ENCODE results near the gene C1orf167. TPM values are rescaled to one million over a fixed set of nuclear protein-coding genes. Genes with fewer than 3 reads are reported as not detected.

Gene C1orf167
- total RNA-seq, 1 experiment from 2014 or later, result not detected

DNA sequence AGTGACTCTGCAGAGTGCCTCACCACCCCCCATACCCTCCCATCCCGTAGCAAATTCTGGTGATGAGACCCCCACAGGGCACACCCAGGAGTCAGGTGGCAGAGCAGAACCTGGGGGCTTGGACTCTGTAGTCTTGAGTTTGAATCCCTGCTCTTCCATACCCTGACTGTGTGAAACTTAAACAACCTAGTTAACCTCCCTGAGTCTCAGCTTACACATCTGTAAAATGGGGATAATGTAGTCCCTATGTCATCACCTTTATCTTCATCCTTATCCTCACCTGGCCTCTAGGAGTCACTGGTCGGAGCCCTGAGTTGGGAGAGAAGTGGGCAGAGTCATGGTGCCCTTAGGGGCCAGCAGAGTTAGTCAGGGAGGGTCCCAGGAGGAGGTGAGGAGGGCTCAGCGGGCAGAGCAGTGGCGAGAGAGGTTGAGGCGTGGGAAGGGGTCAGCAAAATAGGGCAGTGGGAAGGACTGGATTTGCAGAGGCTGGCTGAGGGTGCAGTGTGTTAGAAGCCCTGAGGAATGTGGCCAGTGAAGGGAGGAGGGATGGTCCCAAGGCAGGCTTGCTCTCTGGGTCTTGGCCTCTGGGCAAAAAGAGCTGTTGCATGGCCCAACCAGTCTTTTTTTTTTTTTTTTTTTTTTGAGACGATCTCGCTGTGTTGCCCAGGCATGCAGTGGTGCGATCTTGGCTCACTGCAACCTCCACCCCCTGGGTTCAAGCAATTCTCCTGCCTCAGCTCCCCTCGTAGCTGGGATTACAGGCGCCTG, 18.6 kb downstream of the C1orf167 start:
- no peaks in the 10 kb centered on the region for H3K4me1 ChIP-seq (ENCODE audit: low read length)
- no peaks in the 10 kb centered on the region for H3K79me2 ChIP-seq (ENCODE audit: low read length)
- H3K27me3 ChIP-seq (ENCODE audit: low read length), result no peaks in the 10 kb centered on the region
- H3K9me2 ChIP-seq (replicated peaks; ENCODE audit: insufficient read depth, low read length), result no peaks in the 10 kb centered on the region
- H3K9me3 ChIP-seq (ENCODE audit: low read length), result no peaks in the 10 kb centered on the region
- no peak overlapping the region for H3K9ac ChIP-seq (ENCODE audit: low read length)
- no peak overlapping the region for H3K27ac ChIP-seq (ENCODE audit: low read length)
- DNase-seq, result no peak
- H3K36me3 ChIP-seq (ENCODE audit: insufficient read depth, low read length), result no peaks in the 10 kb centered on the region
- no peak overlapping the region for H3K4me2 ChIP-seq (ENCODE audit: low read depth, low read length, poor library complexity, severe bottlenecking)
- no peaks in the 10 kb centered on the region for H4K20me1 ChIP-seq (ENCODE audit: insufficient read depth, low read depth, low read length)
- H2AFZ ChIP-seq (ENCODE audit: low read length), result no peak overlapping the region
- no peak overlapping the region for H3K4me3 ChIP-seq (ENCODE audit: low read length)

DNA sequence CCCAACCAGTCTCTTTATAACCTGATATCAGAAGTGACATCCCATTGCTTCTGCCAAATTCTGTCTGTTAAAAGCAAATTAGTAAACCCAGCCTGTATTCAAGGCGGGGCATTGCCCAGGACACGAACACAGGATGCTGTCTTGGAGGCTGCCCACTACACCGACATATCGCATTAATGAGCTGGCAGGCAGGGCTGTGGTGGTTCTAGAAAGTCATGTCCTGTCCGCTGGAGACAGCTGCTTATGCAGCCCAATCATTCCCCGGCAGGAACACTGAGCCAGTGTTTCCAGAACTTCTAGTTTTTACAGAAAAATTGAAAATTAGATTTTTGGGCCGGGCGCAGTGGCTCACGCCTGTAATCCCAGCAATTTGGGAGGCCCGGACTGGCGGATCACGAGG, 19.3 kb downstream of the C1orf167 start:
- H3K4me1 ChIP-seq (ENCODE audit: low read length), result no peaks in the 10 kb centered on the region
- H3K27ac ChIP-seq (ENCODE audit: low read length), result no peak overlapping the region
- no peak overlapping the region for H2AFZ ChIP-seq (ENCODE audit: low read length)
- no peaks in the 10 kb centered on the region for H3K79me2 ChIP-seq (ENCODE audit: low read length)
- H3K9ac ChIP-seq (ENCODE audit: low read length), result no peak overlapping the region
- H3K27me3 ChIP-seq (ENCODE audit: low read length), result no peaks in the 10 kb centered on the region
- no peak overlapping the region for H3K4me2 ChIP-seq (ENCODE audit: low read depth, low read length, poor library complexity, severe bottlenecking)
- H3K9me3 ChIP-seq (ENCODE audit: low read length), result no peaks in the 10 kb centered on the region
- no peaks in the 10 kb centered on the region for H3K36me3 ChIP-seq (ENCODE audit: insufficient read depth, low read length)
- no peak for DNase-seq
- no peaks in the 10 kb centered on the region for H3K9me2 ChIP-seq (replicated peaks; ENCODE audit: insufficient read depth, low read length)
- H4K20me1 ChIP-seq (ENCODE audit: insufficient read depth, low read depth, low read length), result no peaks in the 10 kb centered on the region
- no peak overlapping the region for H3K4me3 ChIP-seq (ENCODE audit: low read length)

DNA sequence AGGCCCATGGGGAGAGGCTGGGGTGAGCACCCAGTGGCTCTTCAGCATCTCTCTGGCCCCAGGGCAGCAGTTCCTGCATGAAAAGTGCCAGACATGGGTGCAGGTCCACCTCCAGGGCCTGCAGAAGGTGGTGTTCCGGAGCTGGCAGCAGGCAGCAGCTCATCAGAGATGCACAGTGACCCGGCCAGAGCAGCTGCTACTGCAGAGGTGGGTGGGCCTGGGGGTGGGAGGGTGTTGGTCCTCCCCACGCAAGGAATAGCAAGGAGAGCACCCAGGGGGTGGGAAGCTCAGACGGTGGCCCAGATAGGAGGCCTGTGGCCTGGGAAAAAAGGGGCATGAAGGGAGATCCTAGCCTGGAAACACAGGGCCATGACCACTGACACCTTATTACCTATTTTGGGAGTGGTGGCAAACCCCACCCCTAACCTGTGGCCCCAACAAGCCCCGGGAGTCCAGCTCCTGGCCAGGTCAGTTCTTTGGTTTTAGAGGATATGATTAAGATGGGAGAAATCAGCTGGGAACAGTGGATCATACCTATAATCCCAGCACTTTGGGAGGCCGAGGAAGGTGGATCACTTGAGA, 20.2 kb downstream of the C1orf167 start:
- Histone ChIP-seq H3K4me3 (ENCODE audit: low read length) (no peak overlapping the region), H3K4me1 (ENCODE audit: low read length) (no peaks in the 10 kb centered on the region)

DNA sequence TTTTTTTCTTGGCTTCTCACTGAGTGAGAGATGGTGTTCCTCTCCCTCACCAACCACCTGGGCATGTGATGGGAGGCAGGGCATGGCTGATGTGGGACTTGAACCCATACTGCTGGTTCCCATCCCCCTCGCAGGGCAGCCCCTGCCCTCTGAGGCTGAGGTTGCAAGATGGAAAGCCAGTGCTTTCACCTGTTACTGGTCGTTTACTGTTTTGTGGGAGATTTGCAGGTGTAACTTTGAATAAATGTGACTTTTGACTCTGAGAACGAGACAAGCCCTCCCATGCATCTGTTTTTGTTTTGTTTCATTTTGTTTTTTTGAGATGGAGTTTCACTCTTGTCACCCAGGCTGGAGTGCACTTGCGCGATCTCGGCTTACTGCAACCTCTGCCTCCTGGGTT, 21.6 kb downstream of the C1orf167 start:
- no peak overlapping the region for H3K4me2 ChIP-seq (ENCODE audit: low read depth, low read length, poor library complexity, severe bottlenecking)
- no peaks in the 10 kb centered on the region for H4K20me1 ChIP-seq (ENCODE audit: insufficient read depth, low read depth, low read length)
- no peaks in the 10 kb centered on the region for H3K27me3 ChIP-seq (ENCODE audit: low read length)
- H3K9me3 ChIP-seq (ENCODE audit: low read length), result no peaks in the 10 kb centered on the region
- H3K9ac ChIP-seq (ENCODE audit: low read length), result no peak overlapping the region
- no peaks in the 10 kb centered on the region for H3K9me2 ChIP-seq (replicated peaks; ENCODE audit: insufficient read depth, low read length)
- H3K4me1 ChIP-seq (ENCODE audit: low read length), result no peaks in the 10 kb centered on the region
- H3K4me3 ChIP-seq (ENCODE audit: low read length), result no peak overlapping the region
- H3K79me2 ChIP-seq (ENCODE audit: low read length), result no peaks in the 10 kb centered on the region
- no peak overlapping the region for H2AFZ ChIP-seq (ENCODE audit: low read length)
- no peaks in the 10 kb centered on the region for H3K36me3 ChIP-seq (ENCODE audit: insufficient read depth, low read length)
- no peak overlapping the region for H3K27ac ChIP-seq (ENCODE audit: low read length)
- no peak for DNase-seq

More for the DNA sequence above, 20.2 kb downstream of the C1orf167 start:
- Histone ChIP-seq H3K36me3 (ENCODE audit: insufficient read depth, low read length) (no peaks in the 10 kb centered on the region), H3K27ac (ENCODE audit: low read length) (no peak overlapping the region), H2AFZ (ENCODE audit: low read length) (no peak overlapping the region), H3K9ac (ENCODE audit: low read length) (no peak overlapping the region), H3K27me3 (ENCODE audit: low read length) (no peaks in the 10 kb centered on the region), H3K4me2 (ENCODE audit: low read depth, low read length, poor library complexity, severe bottlenecking) (no peak overlapping the region), H3K79me2 (ENCODE audit: low read length) (no peaks in the 10 kb centered on the region), H3K9me2 (replicated peaks; ENCODE audit: insufficient read depth, low read length) (no peaks in the 10 kb centered on the region), H3K9me3 (ENCODE audit: low read length) (no peaks in the 10 kb centered on the region), H4K20me1 (ENCODE audit: insufficient read depth, low read depth, low read length) (no peaks in the 10 kb centered on the region)
- DNase-seq, result no peak

DNA sequence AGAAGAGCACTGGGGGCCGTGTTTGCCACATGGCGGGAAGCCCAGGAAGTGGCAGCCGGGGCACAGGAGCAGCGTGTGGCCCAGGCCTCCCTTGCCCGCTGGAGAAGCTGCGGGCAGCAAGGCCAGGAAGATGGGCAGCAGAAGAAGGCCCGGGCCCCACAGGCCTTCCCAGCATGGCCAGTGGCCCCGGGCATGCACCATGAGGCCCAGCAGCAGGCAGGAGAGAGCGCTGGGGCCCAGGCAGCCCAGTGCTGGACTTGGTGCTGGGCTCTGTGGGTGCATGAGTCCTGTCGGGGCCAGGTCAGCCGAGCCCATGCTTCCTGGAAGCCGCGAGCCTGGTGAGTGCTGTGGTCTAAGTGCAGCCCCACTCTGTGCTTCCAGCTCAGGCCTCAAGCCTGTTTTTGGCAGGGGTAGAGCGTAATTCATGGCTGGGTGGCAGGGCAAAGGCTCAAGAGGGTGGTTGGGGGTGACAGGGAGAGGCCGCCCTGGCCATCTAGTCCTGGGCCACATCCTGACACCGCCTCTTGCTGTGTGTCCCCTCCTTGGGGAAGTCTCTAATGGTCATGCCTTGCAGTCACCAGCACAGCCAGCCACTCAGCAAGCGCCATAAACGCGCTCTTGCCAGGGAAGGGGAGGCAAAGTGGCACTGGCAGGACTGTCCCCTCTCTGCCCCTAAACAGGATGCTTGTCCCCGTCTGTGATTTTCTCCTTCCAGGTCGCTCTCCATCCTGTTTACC, 22.4 kb downstream of the C1orf167 start:
- H3K9ac ChIP-seq (ENCODE audit: low read length), result no peak overlapping the region
- H3K79me2 ChIP-seq (ENCODE audit: low read length), result no peaks in the 10 kb centered on the region
- H3K4me1 ChIP-seq (ENCODE audit: low read length), result no peaks in the 10 kb centered on the region
- H3K27me3 ChIP-seq (ENCODE audit: low read length), result no peaks in the 10 kb centered on the region
- no peaks in the 10 kb centered on the region for H3K36me3 ChIP-seq (ENCODE audit: insufficient read depth, low read length)
- H3K27ac ChIP-seq (ENCODE audit: low read length), result no peak overlapping the region
- no peak overlapping the region for H2AFZ ChIP-seq (ENCODE audit: low read length)
- H3K9me3 ChIP-seq (ENCODE audit: low read length), result no peaks in the 10 kb centered on the region
- DNase-seq, result no peak
- no peak overlapping the region for H3K4me2 ChIP-seq (ENCODE audit: low read depth, low read length, poor library complexity, severe bottlenecking)
- H4K20me1 ChIP-seq (ENCODE audit: insufficient read depth, low read depth, low read length), result no peaks in the 10 kb centered on the region
- H3K9me2 ChIP-seq (replicated peaks; ENCODE audit: insufficient read depth, low read length), result no peaks in the 10 kb centered on the region
- H3K4me3 ChIP-seq (ENCODE audit: low read length), result no peak overlapping the region

DNA sequence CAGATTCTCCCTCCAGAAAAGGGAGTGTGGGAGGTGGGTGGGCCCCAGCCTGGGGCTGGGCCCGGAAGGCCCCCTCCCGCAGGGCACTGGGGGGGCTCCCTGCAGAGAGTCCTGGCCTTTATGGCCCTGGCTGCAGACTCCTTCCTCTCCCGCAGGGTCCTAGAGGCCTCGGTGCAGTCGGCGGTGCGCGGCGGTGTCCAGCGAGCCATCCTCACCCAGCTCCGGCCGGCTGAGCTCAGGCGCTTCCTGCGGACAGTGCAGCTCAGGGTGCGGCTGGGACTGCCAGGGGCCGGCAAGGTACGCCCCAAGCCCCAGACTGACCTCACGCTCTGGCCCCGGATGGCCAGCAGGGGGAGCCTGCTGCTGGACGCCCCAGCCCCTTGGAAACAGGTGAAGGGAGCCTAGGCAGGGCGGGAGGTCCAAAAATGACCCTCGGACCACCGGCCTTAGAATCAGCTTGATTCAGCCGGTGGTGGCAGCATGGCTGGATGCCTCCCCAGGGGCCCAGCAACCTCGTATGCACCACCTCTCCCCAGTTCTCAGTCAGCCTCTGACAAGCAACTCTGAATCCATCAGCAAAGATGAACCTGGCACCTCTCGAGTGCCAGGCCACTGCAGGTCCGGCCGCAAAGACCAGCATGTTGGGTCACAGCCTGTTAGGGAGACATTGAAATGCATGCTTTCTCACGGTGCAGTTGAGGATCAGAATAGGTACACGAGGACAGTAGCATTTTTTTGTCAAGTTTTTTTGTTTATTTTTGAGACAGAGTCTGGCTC, 23.2 kb downstream of the C1orf167 start:
- no peak overlapping the region for H3K4me2 ChIP-seq (ENCODE audit: low read depth, low read length, poor library complexity, severe bottlenecking)
- H3K36me3 ChIP-seq (ENCODE audit: insufficient read depth, low read length), result no peaks in the 10 kb centered on the region
- peak; percentile 72 for DNase-seq
- H3K9me2 ChIP-seq (replicated peaks; ENCODE audit: insufficient read depth, low read length), result no peaks in the 10 kb centered on the region
- H4K20me1 ChIP-seq (ENCODE audit: insufficient read depth, low read depth, low read length), result no peaks in the 10 kb centered on the region
- H3K79me2 ChIP-seq (ENCODE audit: low read length), result no peaks in the 10 kb centered on the region
- H3K27me3 ChIP-seq (ENCODE audit: low read length), result no peaks in the 10 kb centered on the region
- H3K9ac ChIP-seq (ENCODE audit: low read length), result no peak overlapping the region
- no peaks in the 10 kb centered on the region for H3K9me3 ChIP-seq (ENCODE audit: low read length)
- H3K4me3 ChIP-seq (ENCODE audit: low read length), result no peak overlapping the region
- no peak overlapping the region for H2AFZ ChIP-seq (ENCODE audit: low read length)
- H3K4me1 ChIP-seq (ENCODE audit: low read length), result no peaks in the 10 kb centered on the region
- no peak overlapping the region for H3K27ac ChIP-seq (ENCODE audit: low read length)

DNA sequence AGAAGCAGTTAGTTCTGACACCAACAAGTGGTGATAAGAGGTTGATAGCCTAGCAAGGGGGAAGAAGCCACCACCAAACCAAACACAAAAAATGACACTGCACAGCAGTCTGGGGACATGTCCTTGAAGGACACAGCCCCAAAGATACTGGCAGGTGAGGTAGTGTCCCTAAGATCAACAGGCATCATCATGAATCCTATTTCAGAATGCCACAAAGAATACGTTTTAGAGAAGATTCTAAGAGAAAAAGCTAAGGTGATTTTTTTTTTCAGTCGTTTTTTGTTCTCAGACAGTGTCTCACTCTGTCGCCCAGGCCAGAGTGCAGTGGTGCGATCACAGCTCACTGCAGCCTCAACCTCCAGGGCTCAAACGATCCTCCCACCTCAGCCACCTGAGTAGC, 24.2 kb downstream of the C1orf167 start:
- no peak overlapping the region for H3K27ac ChIP-seq (ENCODE audit: low read length)
- no peaks in the 10 kb centered on the region for H3K36me3 ChIP-seq (ENCODE audit: insufficient read depth, low read length)
- H3K4me1 ChIP-seq (ENCODE audit: low read length), result no peaks in the 10 kb centered on the region
- no peaks in the 10 kb centered on the region for H4K20me1 ChIP-seq (ENCODE audit: insufficient read depth, low read depth, low read length)
- no peak overlapping the region for H3K4me3 ChIP-seq (ENCODE audit: low read length)
- H3K9ac ChIP-seq (ENCODE audit: low read length), result no peak overlapping the region
- no peak overlapping the region for H2AFZ ChIP-seq (ENCODE audit: low read length)
- H3K9me2 ChIP-seq (replicated peaks; ENCODE audit: insufficient read depth, low read length), result no peaks in the 10 kb centered on the region
- no peaks in the 10 kb centered on the region for H3K9me3 ChIP-seq (ENCODE audit: low read length)
- H3K79me2 ChIP-seq (ENCODE audit: low read length), result no peaks in the 10 kb centered on the region
- no peak overlapping the region for H3K4me2 ChIP-seq (ENCODE audit: low read depth, low read length, poor library complexity, severe bottlenecking)
- H3K27me3 ChIP-seq (ENCODE audit: low read length), result no peaks in the 10 kb centered on the region
- no peak for DNase-seq
